GM21360 (cell line): Measurements from ENCODE around the gene PELI2.

Experiments
- ATAC-seq: cut with Tn5 transposase; IDR thresholded peaks from one replicate; pipeline ENCODE4 v1.9.1; 2021; ENCODE audit warnings: mild to moderate bottlenecking, moderate library complexity; ENCODE audit not compliant: unreplicated experiment

PELI2 gene

DNA sequence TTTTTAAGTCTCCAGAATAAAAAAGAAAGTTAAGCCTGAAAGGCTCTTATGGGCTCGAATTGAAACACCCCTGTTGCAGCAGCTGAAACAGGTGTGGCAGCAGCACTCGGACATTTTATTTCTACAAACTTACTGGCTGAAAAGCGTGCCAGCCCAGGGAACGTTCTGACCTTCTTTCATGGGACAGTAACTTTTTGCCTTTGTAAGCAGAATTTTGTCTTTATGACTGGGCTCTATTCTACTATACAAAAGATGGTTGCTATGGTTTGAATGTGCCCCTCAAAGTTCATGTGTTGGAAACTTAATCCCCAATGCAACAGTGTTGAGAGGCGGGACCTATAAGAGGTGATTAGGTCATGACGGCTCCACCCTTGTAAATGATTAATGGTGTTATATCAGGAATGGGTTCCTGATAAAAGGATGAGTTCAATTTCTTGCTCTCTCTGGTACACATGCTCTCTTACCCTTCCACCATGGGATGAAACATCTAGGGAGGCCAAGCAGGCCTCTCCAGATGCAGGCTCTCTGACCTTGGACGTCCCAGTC, 52.7 kb downstream of the PELI2 start:
- no peak for ATAC-seq

- no peak for ATAC-seq
Observed at GRCh38 chr14:56172074-56172473, 53.9 kb downstream of the PELI2 start.

GRCh38 chr14:56172571-56172971, 54.4 kb downstream of the PELI2 start:
- no peak for ATAC-seq

DNA sequence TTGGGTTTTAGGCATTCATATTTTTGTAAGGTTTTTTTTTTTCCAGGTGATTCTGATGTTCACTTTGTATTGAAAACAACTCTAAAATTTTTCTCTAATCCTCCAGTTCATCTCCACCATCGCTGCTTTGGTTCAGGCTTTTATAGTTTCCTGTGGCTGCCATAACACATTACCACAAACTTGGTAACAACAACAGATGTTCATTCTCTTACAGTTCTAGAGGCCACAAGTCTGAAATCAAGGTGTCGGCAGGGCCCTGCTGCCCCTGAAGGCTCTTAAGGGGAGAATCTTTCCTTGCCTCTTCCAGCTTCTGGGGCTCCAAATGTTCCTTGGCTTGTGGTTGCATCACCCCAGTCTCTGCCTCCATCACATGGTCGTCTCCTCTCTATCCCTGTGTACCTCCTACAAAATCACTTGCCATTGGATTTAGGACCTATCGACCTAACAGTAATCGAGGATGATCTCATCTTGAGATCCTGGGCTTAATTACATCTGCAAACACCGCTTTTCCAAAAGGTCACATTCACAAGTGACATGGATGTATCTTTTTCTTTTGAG, 55.2 kb downstream of the PELI2 start:
- ATAC-seq, result no peak

DNA sequence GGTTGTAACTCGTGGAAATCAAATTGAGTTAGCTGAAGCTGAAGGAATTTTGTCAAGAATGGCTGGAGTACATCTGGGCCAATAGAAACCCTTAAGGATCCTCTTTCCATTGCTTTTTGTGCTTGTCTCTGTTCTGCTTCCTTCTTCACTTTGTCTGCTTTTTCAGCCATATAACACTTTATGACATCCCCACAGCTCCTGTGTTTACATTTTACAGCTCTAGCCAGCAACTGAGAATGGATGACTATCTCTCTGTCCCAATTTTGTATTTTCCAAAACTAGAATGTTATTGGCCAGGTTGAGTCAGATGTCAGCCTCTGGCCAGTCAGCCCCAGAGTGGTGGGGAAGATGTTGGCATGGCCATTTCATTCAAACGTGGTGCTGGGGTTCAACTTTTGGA, 57.6 kb downstream of the PELI2 start:
- ATAC-seq, result no peak

- ATAC-seq, result no peak
Observed at GRCh38 chr14:56176530-56176929, 58.3 kb downstream of the PELI2 start.

GRCh38 chr14:56177036-56177435, 58.8 kb downstream of the PELI2 start:
- no peak for ATAC-seq

DNA sequence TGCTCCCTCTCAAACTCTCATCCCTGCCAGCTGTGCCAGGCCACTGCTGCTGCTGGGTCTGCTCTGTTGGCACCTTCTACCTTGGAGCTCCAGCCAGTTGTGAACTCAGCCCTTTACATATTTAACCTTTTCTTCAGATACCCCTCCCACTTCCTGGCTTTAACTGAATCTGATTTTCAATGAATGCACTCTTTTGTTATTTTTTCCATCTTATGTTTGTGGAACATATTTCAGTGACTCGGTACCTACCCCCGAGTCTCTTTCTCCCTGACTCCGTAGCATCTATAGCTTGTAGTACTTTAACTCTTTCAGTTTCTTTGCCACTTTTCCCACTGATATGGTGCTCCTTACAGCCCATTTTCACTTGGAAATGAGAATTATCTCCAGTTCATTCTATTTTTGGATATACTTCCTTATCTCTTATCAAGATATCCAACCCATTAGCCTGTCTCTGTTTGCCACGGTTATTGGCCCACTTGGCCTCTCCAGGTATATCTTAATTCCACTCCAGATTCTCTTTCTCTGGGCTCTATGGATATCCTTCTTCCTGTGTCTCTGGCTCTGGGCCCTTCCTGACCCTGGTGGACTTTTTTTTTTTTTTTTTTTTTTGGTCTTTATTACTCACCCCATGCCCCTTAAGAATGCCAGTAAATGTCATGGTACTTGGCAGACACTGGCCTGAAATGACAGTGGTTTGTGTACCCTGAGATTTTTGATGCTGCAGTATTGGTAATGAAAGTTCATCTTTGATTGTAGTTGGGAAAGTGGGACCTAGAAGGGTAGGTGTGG, 62.7 kb downstream of the PELI2 start:
- no peak for ATAC-seq

DNA sequence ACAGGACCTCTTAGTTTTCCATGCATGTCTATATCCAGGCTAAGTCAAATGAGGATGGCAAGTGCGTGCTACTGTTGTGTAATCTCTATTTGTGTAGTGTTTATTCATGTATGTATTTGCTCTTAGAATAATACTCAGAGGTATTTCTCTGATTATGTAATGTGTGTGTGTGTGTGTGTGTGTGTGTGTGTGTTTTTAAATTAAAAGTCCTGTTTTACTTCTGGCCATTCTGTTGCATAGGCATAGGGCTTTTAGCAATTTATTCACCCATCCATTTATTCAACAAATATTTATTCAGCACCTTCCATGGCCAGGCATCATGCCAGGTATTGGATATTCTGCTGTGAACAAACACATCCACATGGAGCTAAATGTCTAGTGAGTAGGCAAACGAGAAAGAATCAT, 63.5 kb downstream of the PELI2 start:
- no peak for ATAC-seq

- no peak for ATAC-seq
Observed at GRCh38 chr14:56182410-56182809, 64.2 kb downstream of the PELI2 start.

DNA sequence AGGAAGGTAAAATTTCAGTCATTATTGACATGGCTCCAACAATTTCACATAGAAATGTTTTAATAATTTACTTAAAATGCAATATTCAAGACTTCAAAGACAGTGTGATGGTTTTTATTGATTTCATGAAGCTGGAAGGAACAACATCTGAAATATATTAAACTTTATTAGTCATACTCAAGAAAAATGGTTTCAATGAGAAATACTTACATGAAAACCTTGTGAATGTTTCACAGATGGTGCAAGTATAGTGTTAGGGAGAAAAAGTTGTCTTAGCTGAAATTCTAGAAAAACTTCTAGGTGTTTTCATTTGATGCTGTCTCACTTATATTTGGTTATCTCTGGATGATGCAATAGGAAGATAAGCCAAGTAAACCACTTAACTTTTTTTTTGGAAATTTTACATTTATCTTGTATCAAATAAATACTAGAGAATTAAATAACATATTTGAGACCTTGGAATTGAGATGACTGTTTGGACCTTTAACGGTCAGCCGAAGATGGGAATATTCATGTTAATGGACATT, 65.5 kb downstream of the PELI2 start:
- no peak for ATAC-seq

GRCh38 chr14:56185992-56186391, 67.8 kb downstream of the PELI2 start:
- no peak for ATAC-seq

- ATAC-seq, result no peak
Observed at GRCh38 chr14:56187736-56188135, 69.5 kb downstream of the PELI2 start.

- ATAC-seq, result no peak
Observed at GRCh38 chr14:56189307-56189706, 71.1 kb downstream of the PELI2 start.

DNA sequence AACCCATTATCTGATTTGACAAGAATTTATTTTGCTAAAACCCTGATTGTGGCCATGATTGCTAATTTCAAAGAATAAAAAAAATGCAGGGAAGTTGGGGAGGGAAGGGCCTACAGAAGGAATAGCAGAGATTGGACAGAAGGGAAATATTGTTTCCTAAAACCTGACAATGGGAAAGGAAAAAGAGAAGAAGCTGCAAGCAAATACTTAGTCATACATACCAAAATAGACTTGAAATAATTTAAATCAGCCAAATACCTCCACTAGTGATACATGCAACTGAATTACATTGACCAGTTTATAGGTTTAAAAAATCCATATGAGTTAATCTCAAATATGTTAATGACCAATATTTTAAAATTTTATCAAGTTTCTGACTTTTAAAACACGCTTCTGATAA, 75.1 kb downstream of the PELI2 start:
- ATAC-seq, result no peak

GRCh38 chr14:56194042-56194441, 75.8 kb downstream of the PELI2 start:
- no peak for ATAC-seq

- no peak for ATAC-seq
Observed at GRCh38 chr14:56195223-56195622, 77.0 kb downstream of the PELI2 start.

DNA sequence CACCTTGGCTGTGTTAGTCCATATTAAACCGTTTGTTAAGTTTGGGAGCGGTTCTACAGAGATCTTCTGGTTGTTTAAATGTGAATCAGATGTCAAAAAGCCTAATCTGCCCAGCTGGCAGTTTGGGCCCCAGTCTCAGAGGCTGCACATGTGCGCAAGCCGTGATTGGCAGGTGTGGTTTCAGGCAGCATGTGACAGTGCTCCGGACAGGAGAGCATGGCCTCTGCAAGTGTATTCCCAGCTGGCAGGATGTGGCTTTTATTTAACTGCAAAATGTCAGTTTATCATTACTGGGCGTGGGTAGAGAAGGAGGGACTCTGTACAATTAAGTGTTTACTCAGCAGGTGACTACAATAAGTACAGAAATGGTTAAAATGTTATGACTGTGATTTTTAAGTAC, 77.5 kb downstream of the PELI2 start:
- peak; percentile 44 for ATAC-seq

DNA sequence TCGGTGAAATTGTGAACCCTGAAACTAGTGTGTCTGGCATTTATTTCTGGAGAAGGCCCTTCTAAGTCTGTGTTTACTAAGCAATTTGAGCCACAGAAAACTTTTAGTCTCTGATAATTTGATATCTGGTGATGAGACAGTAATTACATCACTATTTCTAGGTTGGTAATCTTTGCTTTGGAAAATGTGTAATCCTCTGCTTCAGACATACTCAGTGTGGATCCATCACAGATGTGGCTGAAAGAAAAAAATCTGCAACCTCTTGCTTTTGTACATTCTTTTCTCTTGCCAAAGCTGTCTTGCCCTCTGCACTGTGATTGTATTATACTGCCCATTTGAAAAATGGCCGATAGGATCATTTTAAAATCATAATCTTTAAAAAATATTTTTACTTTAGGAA, 78.1 kb downstream of the PELI2 start:
- ATAC-seq, result no peak

- no peak for ATAC-seq
Observed at GRCh38 chr14:56197150-56197549, 78.9 kb downstream of the PELI2 start.

GRCh38 chr14:56198438-56198837, 80.2 kb downstream of the PELI2 start:
- ATAC-seq, result no peak
